PFSK-1 (cell line): ENCODE results near the gene BMERB1.

Source experiments
- POLR2AphosphoS5 ChIP-seq: IDR thresholded peaks from 2 replicates; pipeline ENCODE4 v1.6.1; 2012; ENCODE audit warnings: low read depth, mild to moderate bottlenecking, control low read depth, low read length, moderate library complexity
- SIN3A ChIP-seq: IDR thresholded peaks from 2 replicates; pipeline ENCODE4 v1.6.1; 2012; ENCODE audit warnings: mild to moderate bottlenecking, low read length, moderate library complexity, borderline replicate concordance; ENCODE audit not compliant: insufficient read depth

- TF ChIP-seq SIN3A: no peak
- no peak for TF ChIP-seq POLR2AphosphoS5
These were observed 176.0 kb downstream of the BMERB1 start for GRCh38 chr16:15610369-15610871.
